Astrocyte (in vitro differentiated cells and primary cell): Measurements from ENCODE around the gene ADD3. TPM values are rescaled to one million over a fixed set of nuclear protein-coding genes. Genes with fewer than 3 reads are reported as not detected.

Source experiments
- DNase-seq: peaks from one replicate; pipeline ENCODE4 v3.0.0-alpha.2; 2010; ENCODE audit warnings: low read depth
- FAIRE-seq: peaks from 2 replicates; lab custom pipeline; 2011; peaks lifted over from hg19 to GRCh38; lab: Jason Lieb, UNC
- H2AFZ ChIP-seq: 2 replicates; pipeline ENCODE4 v1.6.0; 2012; ENCODE audit warnings: low read depth, low read length, inconsistent platforms
- H3K27ac ChIP-seq: 2 replicates; pipeline ENCODE4 v1.5.1; 2011; ENCODE audit warnings: low read depth, low read length, inconsistent platforms
- H3K27me3 ChIP-seq: 2 replicates; pipeline ENCODE4 v1.6.0; 2011; ENCODE audit warnings: low read length, inconsistent platforms; ENCODE audit not compliant: insufficient read depth
- H3K36me3 ChIP-seq: 2 replicates; pipeline ENCODE4 v1.5.1; 2011; ENCODE audit warnings: low read length, inconsistent platforms; ENCODE audit not compliant: insufficient read depth
- H3K4me1 ChIP-seq: 2 replicates; pipeline ENCODE4 v1.5.1; 2011; ENCODE audit warnings: low read length, inconsistent platforms; ENCODE audit not compliant: insufficient read depth
- H3K4me2 ChIP-seq: 2 replicates; pipeline ENCODE4 v1.6.0; 2012; ENCODE audit warnings: low read length, inconsistent platforms
- H3K4me3 ChIP-seq: 2 replicates; pipeline ENCODE4 v1.5.1; 2011; ENCODE audit warnings: low read depth, mild to moderate bottlenecking, low read length, inconsistent platforms; ENCODE audit not compliant: insufficient read depth
- H3K79me2 ChIP-seq: 2 replicates; pipeline ENCODE4 v1.6.0; 2012; ENCODE audit warnings: mild to moderate bottlenecking, low read length, inconsistent platforms; ENCODE audit not compliant: insufficient read depth
- H3K9ac ChIP-seq: 2 replicates; pipeline ENCODE4 v1.6.0; 2012; ENCODE audit warnings: mild to moderate bottlenecking, low read length, inconsistent platforms
- H3K9me3 ChIP-seq: 2 replicates; pipeline ENCODE4 v1.5.1; 2012; ENCODE audit warnings: low read depth, mild to moderate bottlenecking, low read length, inconsistent platforms; ENCODE audit not compliant: insufficient read depth
- H4K20me1 ChIP-seq: 2 replicates; pipeline ENCODE4 v1.6.0; 2012; ENCODE audit warnings: low read length, inconsistent platforms; ENCODE audit not compliant: insufficient read depth
- H3K27ac Mint-ChIP-seq: one replicate; pipeline ENCODE4 v1.8.0; 2021; ENCODE audit warnings: mild to moderate bottlenecking, mixed read lengths; ENCODE audit not compliant: unreplicated experiment
- H3K27me3 Mint-ChIP-seq: one replicate; pipeline ENCODE4 v1.8.0; 2021; ENCODE audit warnings: low read depth, mixed read lengths; ENCODE audit not compliant: unreplicated experiment
- H3K36me3 Mint-ChIP-seq: one replicate; pipeline ENCODE4 v1.8.0; 2021; ENCODE audit warnings: low read depth, mixed read lengths; ENCODE audit not compliant: unreplicated experiment
- H3K4me1 Mint-ChIP-seq: one replicate; pipeline ENCODE4 v1.8.0; 2021; ENCODE audit warnings: low read depth, mixed read lengths; ENCODE audit not compliant: unreplicated experiment
- H3K4me3 Mint-ChIP-seq: one replicate; pipeline ENCODE4 v1.8.0; 2021; ENCODE audit warnings: mild to moderate bottlenecking, moderate library complexity, mixed read lengths; ENCODE audit not compliant: unreplicated experiment
- H3K9me3 Mint-ChIP-seq: one replicate; pipeline ENCODE4 v1.8.0; 2021; ENCODE audit warnings: mild to moderate bottlenecking, mixed read lengths; ENCODE audit not compliant: unreplicated experiment
- EZH2 ChIP-seq: IDR thresholded peaks from 2 replicates; pipeline ENCODE4 v1.6.1; 2012; ENCODE audit warnings: mild to moderate bottlenecking, low read length, inconsistent platforms; ENCODE audit not compliant: insufficient read depth
- total RNA-seq: library from RNA; stranded (reverse); gene quantifications from 2 replicates; pipeline ENCODE4 v1.2.1, GENCODE V29; 2021
- TF ChIP-seq, protein P1 (sequence below): IDR thresholded peaks from 2 replicates; pipeline ENCODE4 v1.5.1; 2011; ENCODE audit warnings: low read depth, mild to moderate bottlenecking, inconsistent platforms, low read length, moderate library complexity; ENCODE audit not compliant: insufficient read depth

The ADD3 gene
- total RNA-seq, 1 donor from 2014 or later = 127 TPM

DNA sequence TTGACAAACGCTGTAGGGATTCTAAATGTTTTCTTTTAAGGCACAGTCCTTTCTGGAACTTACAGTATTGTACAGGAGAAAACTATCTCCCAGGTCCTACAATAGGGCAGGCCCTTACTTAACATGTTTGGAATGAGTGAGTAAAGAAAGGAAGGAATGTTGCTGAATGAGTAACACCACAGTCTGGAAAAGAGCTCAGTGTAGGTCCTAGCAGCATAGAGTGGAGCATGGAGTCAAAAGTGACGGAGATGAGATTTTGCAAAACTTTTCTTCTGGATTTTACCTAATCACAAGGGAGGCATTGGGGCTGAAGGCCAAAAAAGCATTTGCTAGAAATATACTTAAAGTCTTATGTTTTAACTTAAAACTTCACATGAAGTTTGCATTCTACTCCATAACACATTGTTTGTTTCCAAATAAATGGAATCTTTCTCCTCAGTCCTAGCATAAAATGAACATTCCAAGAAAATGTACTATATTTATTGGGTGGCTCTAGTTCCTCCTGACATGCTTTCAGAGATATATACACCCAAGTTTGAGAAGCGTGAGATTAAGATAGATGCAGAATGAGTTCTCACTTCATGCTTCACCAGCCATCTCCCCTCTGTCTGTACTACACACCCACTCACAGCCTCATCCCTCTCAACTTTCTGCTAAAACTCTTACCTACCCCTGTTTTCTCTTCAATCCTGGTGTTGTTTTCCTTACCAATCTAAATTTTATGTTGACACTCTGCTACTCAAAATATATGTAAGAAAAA is 20.2 kb upstream of the ADD3 start:
- H3K4me1 Mint-ChIP-seq = peaks cover 28% of the 10 kb centered on the region
- no peak overlapping the region for H2AFZ ChIP-seq
- peak overlapping the region; percentile 47 for H3K9ac ChIP-seq
- no peaks in the 10 kb centered on the region for H3K36me3 ChIP-seq
- peaks cover 12% of the 10 kb centered on the region for H3K36me3 Mint-ChIP-seq
- no peaks in the 10 kb centered on the region for H4K20me1 ChIP-seq
- no peaks in the 10 kb centered on the region for H3K27me3 ChIP-seq
- FAIRE-seq = peak; percentile 96
- no peaks in the 10 kb centered on the region for H3K27me3 Mint-ChIP-seq
- H3K27ac Mint-ChIP-seq = peak overlapping the region; percentile 96
- TF ChIP-seq, protein P1, sequence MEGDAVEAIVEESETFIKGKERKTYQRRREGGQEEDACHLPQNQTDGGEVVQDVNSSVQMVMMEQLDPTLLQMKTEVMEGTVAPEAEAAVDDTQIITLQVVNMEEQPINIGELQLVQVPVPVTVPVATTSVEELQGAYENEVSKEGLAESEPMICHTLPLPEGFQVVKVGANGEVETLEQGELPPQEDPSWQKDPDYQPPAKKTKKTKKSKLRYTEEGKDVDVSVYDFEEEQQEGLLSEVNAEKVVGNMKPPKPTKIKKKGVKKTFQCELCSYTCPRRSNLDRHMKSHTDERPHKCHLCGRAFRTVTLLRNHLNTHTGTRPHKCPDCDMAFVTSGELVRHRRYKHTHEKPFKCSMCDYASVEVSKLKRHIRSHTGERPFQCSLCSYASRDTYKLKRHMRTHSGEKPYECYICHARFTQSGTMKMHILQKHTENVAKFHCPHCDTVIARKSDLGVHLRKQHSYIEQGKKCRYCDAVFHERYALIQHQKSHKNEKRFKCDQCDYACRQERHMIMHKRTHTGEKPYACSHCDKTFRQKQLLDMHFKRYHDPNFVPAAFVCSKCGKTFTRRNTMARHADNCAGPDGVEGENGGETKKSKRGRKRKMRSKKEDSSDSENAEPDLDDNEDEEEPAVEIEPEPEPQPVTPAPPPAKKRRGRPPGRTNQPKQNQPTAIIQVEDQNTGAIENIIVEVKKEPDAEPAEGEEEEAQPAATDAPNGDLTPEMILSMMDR = no peak
- no peak for TF ChIP-seq EZH2
- peak overlapping the region; percentile 34 for H3K4me3 Mint-ChIP-seq
- H3K27ac ChIP-seq = peak overlapping the region; percentile 85
- H3K4me3 ChIP-seq = no peak overlapping the region
- H3K4me2 ChIP-seq = peak overlapping the region; percentile 50
- DNase-seq = peak; percentile 93
- H3K9me3 Mint-ChIP-seq = peaks cover 11% of the 10 kb centered on the region
- no peaks in the 10 kb centered on the region for H3K79me2 ChIP-seq
- H3K4me1 ChIP-seq = peaks cover 19% of the 10 kb centered on the region
- no peaks in the 10 kb centered on the region for H3K9me3 ChIP-seq

DNA sequence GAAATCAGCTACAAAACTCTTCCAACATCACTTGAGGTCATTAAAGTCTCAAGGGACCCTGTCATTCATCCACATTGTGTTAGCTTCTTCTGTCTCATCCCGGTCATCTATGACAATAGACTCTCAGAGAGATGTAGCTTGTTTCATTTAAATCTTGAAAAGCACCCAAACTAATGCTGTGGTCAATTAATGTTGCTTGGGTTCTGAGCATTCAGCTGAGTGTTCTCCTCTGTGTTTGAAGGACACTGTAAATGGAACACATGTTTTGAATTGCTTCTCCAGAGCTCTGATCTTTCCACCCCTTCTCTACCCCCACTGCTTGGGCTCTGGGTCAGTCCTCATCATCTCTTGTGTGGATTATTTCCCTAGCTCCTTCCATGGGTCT is 19.6 kb upstream of the ADD3 start:
- no peaks in the 10 kb centered on the region for H4K20me1 ChIP-seq
- H3K4me1 ChIP-seq = peaks cover 22% of the 10 kb centered on the region
- H3K27me3 ChIP-seq = no peaks in the 10 kb centered on the region
- H3K4me2 ChIP-seq = peak overlapping the region; percentile 50
- H3K79me2 ChIP-seq = no peaks in the 10 kb centered on the region
- Mint-ChIP-seq H3K4me1 (peaks cover 28% of the 10 kb centered on the region), H3K4me3 (peak overlapping the region; percentile 34), H3K27ac (peak overlapping the region; percentile 96), H3K27me3 (no peaks in the 10 kb centered on the region), H3K36me3 (peaks cover 12% of the 10 kb centered on the region), H3K9me3 (peaks cover 11% of the 10 kb centered on the region)
- no peaks in the 10 kb centered on the region for H3K36me3 ChIP-seq
- no peak for FAIRE-seq
- TF ChIP-seq, protein P1 = no peak
- H2AFZ ChIP-seq = no peak overlapping the region
- H3K9ac ChIP-seq = peak overlapping the region; percentile 47
- DNase-seq = no peak
- no peaks in the 10 kb centered on the region for H3K9me3 ChIP-seq
- peak overlapping the region; percentile 85 for H3K27ac ChIP-seq
- no peak overlapping the region for H3K4me3 ChIP-seq

DNA sequence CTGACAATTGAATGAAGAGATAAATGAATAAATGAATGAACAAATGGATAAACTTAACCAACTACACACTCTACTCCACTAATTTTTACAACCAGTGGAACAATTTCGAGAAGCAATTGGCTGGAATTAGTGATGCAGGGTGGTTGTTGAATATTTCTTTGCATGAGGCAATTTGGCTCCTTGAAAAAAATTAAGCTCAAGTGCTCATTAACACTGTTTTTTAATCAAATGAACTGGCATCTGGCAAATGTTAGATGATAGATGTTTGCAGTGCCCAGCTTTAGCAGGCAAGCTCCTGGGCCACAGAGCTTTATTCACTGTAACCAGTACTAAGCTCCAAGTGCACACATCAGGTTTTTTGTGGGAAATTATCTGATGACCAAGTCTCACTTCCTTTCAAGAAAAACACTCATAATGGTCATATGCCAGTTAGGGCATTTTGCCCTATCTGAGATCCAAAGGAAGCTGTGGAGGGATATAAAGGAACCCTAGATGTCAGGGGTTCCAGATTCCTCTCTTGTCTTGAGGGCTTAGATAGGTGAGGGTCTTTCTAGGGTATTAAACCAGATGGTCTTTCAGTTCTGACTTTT is 16.4 kb upstream of the ADD3 start:
- Histone ChIP-seq H4K20me1 (no peaks in the 10 kb centered on the region), H3K4me2 (no peak overlapping the region), H3K9me3 (no peaks in the 10 kb centered on the region), H3K9ac (no peak overlapping the region), H2AFZ (no peak overlapping the region), H3K36me3 (no peaks in the 10 kb centered on the region), H3K27me3 (no peaks in the 10 kb centered on the region), H3K4me3 (no peak overlapping the region), H3K4me1 (peaks cover 27% of the 10 kb centered on the region), H3K79me2 (no peaks in the 10 kb centered on the region), H3K27ac (peak overlapping the region; percentile 87)
- Mint-ChIP-seq H3K36me3 (peaks cover 2% of the 10 kb centered on the region), H3K4me3 (no peak overlapping the region), H3K27me3 (no peaks in the 10 kb centered on the region), H3K4me1 (peaks cover 35% of the 10 kb centered on the region), H3K27ac (no peak overlapping the region), H3K9me3 (no peaks in the 10 kb centered on the region)
- no peak for FAIRE-seq
- TF ChIP-seq EZH2 = no peak
- TF ChIP-seq, protein P1 = no peak
- no peak for DNase-seq
